ENCODE results near the gene DUXB.

DUXB gene

GRCh38 chr16:75660321-75660720, 40.9 kb downstream of the DUXB start:
- no peak for DNase-seq

GRCh38 chr16:75658175-75658574, 43.1 kb downstream of the DUXB start:
- no peak for DNase-seq

GRCh38 chr16:75653922-75654321, 47.3 kb downstream of the DUXB start:
- no peak for DNase-seq

- DNase-seq = peak; percentile 88
Measured at GRCh38 chr16:75648265-75649076, 52.8 kb downstream of the DUXB start.

- DNase-seq = peak; percentile 93
Measured at GRCh38 chr16:75647492-75648264, 53.6 kb downstream of the DUXB start, which contains the start of the genes KARS1 and TERF2IP. Gene KARS1, minus strand, starts transcription at chr16:75647665. Its CDS starts 26 bp downstream, at chr16:75647639. Gene TERF2IP, plus strand, starts transcription at chr16:75647773. Its CDS starts 110 bp downstream, at chr16:75647883.

- no peak for DNase-seq
Measured at GRCh38 chr16:75647112-75647491, 54.2 kb downstream of the DUXB start.

GRCh38 chr16:75644240-75645012, 56.8 kb downstream of the DUXB start:
- no peak for DNase-seq

All from activated CD4-positive, alpha-beta T cell treated with anti-CD3 and anti-CD28 coated beads, Interleukin-2, amount 50 U/mL, for 1 hour (primary cell).